Neural progenitor cell (in vitro differentiated cells): ENCODE results near the gene ADH4. TPM values are rescaled to one million over a fixed set of nuclear protein-coding genes. Genes with fewer than 3 reads are reported as not detected.
"Not testable (repeated sequence)": the region's sequence is repeated elsewhere in the genome, so short reads cannot be mapped to it uniquely, and the experiment has no call there.

Experiments
- DNase-seq: peaks from one replicate; pipeline ENCODE4 v3.0.0-alpha.2; 2016; ENCODE audit warnings: low spot score
- H2AFZ ChIP-seq: fragments of 200-600 bp; sonication (generic); replicated peaks from 2 replicates; pipeline ENCODE4 v1.6.1; 2016; ENCODE audit warnings: antibody characterized with exemption
- H3F3A ChIP-seq: fragments of 200-600 bp; sonication (generic); 2 replicates; pipeline ENCODE4 v1.6.1; 2016; ENCODE audit warnings: antibody characterized with exemption, low read depth
- H3K27ac ChIP-seq: fragments of 200-600 bp; sonication (generic); 2 replicates; pipeline ENCODE4 v1.5.1; 2016; ENCODE audit warnings: mild to moderate bottlenecking
- H3K27me3 ChIP-seq: fragments of 200-600 bp; sonication (generic); 2 replicates; pipeline ENCODE4 v1.6.1; 2016; ENCODE audit warnings: mild to moderate bottlenecking, moderate library complexity
- H3K36me3 ChIP-seq: fragments of 200-600 bp; sonication (generic); 2 replicates; pipeline ENCODE4 v1.5.1; 2016
- H3K4me1 ChIP-seq: fragments of 200-600 bp; sonication (generic); 2 replicates; pipeline ENCODE4 v1.6.1; 2016; ENCODE audit warnings: mixed run types
- H3K4me2 ChIP-seq: fragments of 200-600 bp; sonication (generic); 2 replicates; pipeline ENCODE4 v1.6.1; 2016
- H3K4me3 ChIP-seq: fragments of 200-600 bp; sonication (generic); 2 replicates; pipeline ENCODE4 v1.5.1; 2016
- H3K79me2 ChIP-seq: fragments of 200-600 bp; sonication (generic); 2 replicates; pipeline ENCODE4 v1.6.1; 2016; ENCODE audit warnings: low read depth
- H3K9ac ChIP-seq: fragments of 200-600 bp; sonication (generic); 2 replicates; pipeline ENCODE4 v1.6.1; 2016
- H3K9me3 ChIP-seq: fragments of 200-600 bp; sonication (generic); 2 replicates; pipeline ENCODE4 v1.5.1; 2016; ENCODE audit warnings: low read depth
- H4K20me1 ChIP-seq: fragments of 200-600 bp; sonication (generic); 2 replicates; pipeline ENCODE4 v1.6.1; 2016; ENCODE audit warnings: low read depth
- H3K27ac Mint-ChIP-seq: 3 replicates; pipeline ENCODE4 v1.8.0; 2021; ENCODE audit warnings: mixed read lengths
- H3K27me3 Mint-ChIP-seq: 2 replicates; pipeline ENCODE4 v1.8.0; 2022; ENCODE audit warnings: low read depth, mild to moderate bottlenecking, inconsistent platforms, moderate library complexity, mixed read lengths; ENCODE audit not compliant: insufficient read depth
- H3K36me3 Mint-ChIP-seq: 3 replicates; pipeline ENCODE4 v1.8.0; 2021; ENCODE audit warnings: mixed read lengths
- H3K4me1 Mint-ChIP-seq: 3 replicates; pipeline ENCODE4 v1.8.0; 2021; ENCODE audit warnings: mixed read lengths
- H3K4me3 Mint-ChIP-seq: 3 replicates; pipeline ENCODE4 v1.8.0; 2021; ENCODE audit warnings: mild to moderate bottlenecking, moderate library complexity, mixed read lengths
- H3K9me3 Mint-ChIP-seq: 3 replicates; pipeline ENCODE4 v1.8.0; 2020; ENCODE audit warnings: mixed read lengths
- CTCF ChIP-seq: fragments of 200-600 bp; sonication (generic); IDR thresholded peaks from 2 replicates; pipeline ENCODE4 v1.5.1; 2017; ENCODE audit warnings: antibody characterized with exemption, mild to moderate bottlenecking
- EZH2 ChIP-seq: fragments of 200-600 bp; sonication (generic); IDR thresholded peaks from 2 replicates; pipeline ENCODE4 v1.6.1; 2017; ENCODE audit warnings: antibody characterized with exemption, mild to moderate bottlenecking, moderate library complexity
- EZH2phosphoT487 ChIP-seq: fragments of 200-600 bp; sonication (generic); IDR thresholded peaks from 2 replicates; pipeline ENCODE4 v1.6.1; 2017; ENCODE audit warnings: antibody characterized with exemption
- total RNA-seq: library from RNA; depleted of rRNA; stranded (reverse); fragments of >200 nt; gene quantifications from 2 replicates; pipeline ENCODE4 v1.2.3, GENCODE V29; 2015; ENCODE audit warnings: low replicate concordance

ADH4 gene
- total RNA-seq, result not detected in 2 replicates

- no peaks in the 10 kb centered on the region for H3K27me3 ChIP-seq
- TF ChIP-seq CTCF (no peak), EZH2phosphoT487 (no peak)
- H3K9me3 ChIP-seq, result no peaks in the 10 kb centered on the region
- no peak within 1 kb of the TSS for H3K4me3 ChIP-seq
- H3K27me3 Mint-ChIP-seq, result no peaks in the 10 kb centered on the region
- peak within 1 kb of the TSS; percentile 48 for H2AFZ ChIP-seq
- H3K9ac ChIP-seq, result no peak within 1 kb of the TSS
- peak; percentile 10 for DNase-seq
- no peaks in the 10 kb centered on the region for H3K9me3 Mint-ChIP-seq
- H3K4me2 ChIP-seq, result no peak within 1 kb of the TSS
- H3K27ac Mint-ChIP-seq, result no peak within 1 kb of the TSS
- H3K79me2 ChIP-seq, result no peaks in the 10 kb centered on the region
- H3K27ac ChIP-seq, result no peak within 1 kb of the TSS
- H3K36me3 Mint-ChIP-seq, result no peaks in the 10 kb centered on the region
- no peaks in the 10 kb centered on the region for H4K20me1 ChIP-seq
- H3K4me1 ChIP-seq, result peaks cover 10% of the 10 kb centered on the region
- H3K4me1 Mint-ChIP-seq, result peaks cover 2% of the 10 kb centered on the region
- no peak within 1 kb of the TSS for H3K4me3 Mint-ChIP-seq
- no peaks in the 10 kb centered on the region for H3F3A ChIP-seq
- no peaks in the 10 kb centered on the region for H3K36me3 ChIP-seq
Observed at GRCh38 chr4:99144070-99144469, at the start of gene ADH4. ADH4 (minus strand) TSS chr4:99144297; CDS start chr4:99144222, 75 bp downstream.

GRCh38 chr4:99190336-99190735 lies 46.2 kb upstream of the ADH4 start:
- Histone ChIP-seq H3K27ac (no peak overlapping the region), H3K36me3 (no peaks in the 10 kb centered on the region), H2AFZ (no peak overlapping the region), H4K20me1 (no peaks in the 10 kb centered on the region), H3K79me2 (no peaks in the 10 kb centered on the region), H3K4me3 (no peak overlapping the region), H3K9me3 (no peaks in the 10 kb centered on the region), H3F3A (no peaks in the 10 kb centered on the region), H3K27me3 (no peaks in the 10 kb centered on the region), H3K4me1 (no peaks in the 10 kb centered on the region), H3K9ac (no peak overlapping the region), H3K4me2 (no peak overlapping the region)
- H3K9me3 Mint-ChIP-seq, result peaks cover 15% of the 10 kb centered on the region
- H3K4me3 Mint-ChIP-seq, result no peak overlapping the region
- peaks cover 5% of the 10 kb centered on the region for H3K36me3 Mint-ChIP-seq
- H3K27me3 Mint-ChIP-seq, result no peaks in the 10 kb centered on the region
- TF ChIP-seq EZH2phosphoT487 (no peak), CTCF (no peak), EZH2 (no peak)
- DNase-seq, result no peak
- H3K4me1 Mint-ChIP-seq, result no peaks in the 10 kb centered on the region
- H3K27ac Mint-ChIP-seq, result no peak overlapping the region

GRCh38 chr4:99189900-99190299 lies 45.8 kb upstream of the ADH4 start:
- DNase-seq, H3K36me3 Mint-ChIP-seq, H3K27ac Mint-ChIP-seq: not testable (repeated sequence)

GRCh38 chr4:99186029-99186428 lies 41.9 kb upstream of the ADH4 start:
- Mint-ChIP-seq H3K4me3 (no peak overlapping the region), H3K4me1 (no peaks in the 10 kb centered on the region), H3K27me3 (no peaks in the 10 kb centered on the region), H3K36me3 (peaks cover 5% of the 10 kb centered on the region), H3K27ac (no peak overlapping the region), H3K9me3 (peaks cover 16% of the 10 kb centered on the region)
- no peaks in the 10 kb centered on the region for H3K9me3 ChIP-seq
- DNase-seq, result no peak
- no peaks in the 10 kb centered on the region for H3K27me3 ChIP-seq
- TF ChIP-seq CTCF (no peak), EZH2 (no peak), EZH2phosphoT487 (no peak)
- no peaks in the 10 kb centered on the region for H3K79me2 ChIP-seq
- no peak overlapping the region for H3K4me3 ChIP-seq
- H3K36me3 ChIP-seq, result no peaks in the 10 kb centered on the region
- H3K4me1 ChIP-seq, result no peaks in the 10 kb centered on the region
- no peaks in the 10 kb centered on the region for H4K20me1 ChIP-seq
- no peak overlapping the region for H3K27ac ChIP-seq
- no peak overlapping the region for H3K4me2 ChIP-seq
- H3K9ac ChIP-seq, result no peak overlapping the region
- H3F3A ChIP-seq, result no peaks in the 10 kb centered on the region
- H2AFZ ChIP-seq, result no peak overlapping the region

More at GRCh38 chr4:99189900-99190299, 45.8 kb upstream of the ADH4 start:
- H3K4me3 ChIP-seq, H3K4me2 ChIP-seq, H3K79me2 ChIP-seq, H3K4me1 Mint-ChIP-seq, H3K9me3 ChIP-seq, H4K20me1 ChIP-seq, H3K4me1 ChIP-seq, H3K9ac ChIP-seq, H3K4me3 Mint-ChIP-seq, H3K27me3 ChIP-seq, H3K27me3 Mint-ChIP-seq, H3K27ac ChIP-seq, H3F3A ChIP-seq, H3K36me3 ChIP-seq, H2AFZ ChIP-seq: not testable (repeated sequence)
- peaks cover 15% of the 10 kb centered on the region for H3K9me3 Mint-ChIP-seq
